GM18520 (cell line): ENCODE data around the gene ARHGDIB.

Source experiments
- ATAC-seq: cut with Tn5 transposase; IDR thresholded peaks from one replicate; pipeline ENCODE4 v1.9.1; 2021; ENCODE audit not compliant: unreplicated experiment

ARHGDIB gene

GRCh38 chr12:14957551-14958168 lies 3.7 kb downstream of the ARHGDIB start:
- no peak for ATAC-seq

GRCh38 chr12:14956905-14957304 lies 4.5 kb downstream of the ARHGDIB start:
- no peak for ATAC-seq

GRCh38 chr12:14956024-14956891 lies 5.1 kb downstream of the ARHGDIB start:
- peak; percentile 23 for ATAC-seq

- no peak for ATAC-seq
Observed at GRCh38 chr12:14954269-14954668, 7.1 kb downstream of the ARHGDIB start.

GRCh38 chr12:14953752-14954151 lies 7.6 kb downstream of the ARHGDIB start:
- no peak for ATAC-seq

GRCh38 chr12:14952299-14952921 lies 9.0 kb downstream of the ARHGDIB start:
- ATAC-seq = peak; percentile 49

GRCh38 chr12:14951851-14952250 lies 9.6 kb downstream of the ARHGDIB start:
- ATAC-seq = no peak

- no peak for ATAC-seq
Observed at GRCh38 chr12:14950982-14951746, 10.2 kb downstream of the ARHGDIB start.

GRCh38 chr12:14950421-14950820 lies 11.0 kb downstream of the ARHGDIB start:
- ATAC-seq = no peak

GRCh38 chr12:14949631-14950030 lies 11.8 kb downstream of the ARHGDIB start:
- ATAC-seq = no peak

- ATAC-seq = peak; percentile 91
Observed at GRCh38 chr12:14948672-14949071, 12.7 kb downstream of the ARHGDIB start.

GRCh38 chr12:14946861-14947260 lies 14.5 kb downstream of the ARHGDIB start:
- ATAC-seq = no peak

- ATAC-seq = no peak
Observed at GRCh38 chr12:14946162-14946561, 15.2 kb downstream of the ARHGDIB start.

GRCh38 chr12:14942196-14942931 lies 19.0 kb downstream of the ARHGDIB start:
- ATAC-seq = no peak

- ATAC-seq = no peak
Observed at GRCh38 chr12:14941369-14941768, 20.0 kb downstream of the ARHGDIB start.

- ATAC-seq = no peak
Observed at GRCh38 chr12:14938301-14938700, 23.1 kb downstream of the ARHGDIB start, which contains the start of gene ERP27. TSS of gene ERP27 (minus strand) at chr12:14938537. CDS start at chr12:14938508, 29 bp downstream.

GRCh38 chr12:14937689-14938088 lies 23.7 kb downstream of the ARHGDIB start:
- ATAC-seq = no peak

GRCh38 chr12:14937014-14937413 lies 24.4 kb downstream of the ARHGDIB start:
- no peak for ATAC-seq

GRCh38 chr12:14936224-14936861 lies 25.1 kb downstream of the ARHGDIB start:
- no peak for ATAC-seq

- ATAC-seq = no peak
Observed at GRCh38 chr12:14935031-14935430, 26.4 kb downstream of the ARHGDIB start.
